NCI-H69 (cell line): ENCODE data around the gene CBL.
"Not testable (repeated sequence)": the region's sequence is repeated elsewhere in the genome, so short reads cannot be mapped to it uniquely, and the experiment has no call there.

Experiments used
- DNase-seq: peaks from one replicate; lab custom pipeline; 2025; lab: John Stamatoyannopoulos, UW

The CBL gene

DNA sequence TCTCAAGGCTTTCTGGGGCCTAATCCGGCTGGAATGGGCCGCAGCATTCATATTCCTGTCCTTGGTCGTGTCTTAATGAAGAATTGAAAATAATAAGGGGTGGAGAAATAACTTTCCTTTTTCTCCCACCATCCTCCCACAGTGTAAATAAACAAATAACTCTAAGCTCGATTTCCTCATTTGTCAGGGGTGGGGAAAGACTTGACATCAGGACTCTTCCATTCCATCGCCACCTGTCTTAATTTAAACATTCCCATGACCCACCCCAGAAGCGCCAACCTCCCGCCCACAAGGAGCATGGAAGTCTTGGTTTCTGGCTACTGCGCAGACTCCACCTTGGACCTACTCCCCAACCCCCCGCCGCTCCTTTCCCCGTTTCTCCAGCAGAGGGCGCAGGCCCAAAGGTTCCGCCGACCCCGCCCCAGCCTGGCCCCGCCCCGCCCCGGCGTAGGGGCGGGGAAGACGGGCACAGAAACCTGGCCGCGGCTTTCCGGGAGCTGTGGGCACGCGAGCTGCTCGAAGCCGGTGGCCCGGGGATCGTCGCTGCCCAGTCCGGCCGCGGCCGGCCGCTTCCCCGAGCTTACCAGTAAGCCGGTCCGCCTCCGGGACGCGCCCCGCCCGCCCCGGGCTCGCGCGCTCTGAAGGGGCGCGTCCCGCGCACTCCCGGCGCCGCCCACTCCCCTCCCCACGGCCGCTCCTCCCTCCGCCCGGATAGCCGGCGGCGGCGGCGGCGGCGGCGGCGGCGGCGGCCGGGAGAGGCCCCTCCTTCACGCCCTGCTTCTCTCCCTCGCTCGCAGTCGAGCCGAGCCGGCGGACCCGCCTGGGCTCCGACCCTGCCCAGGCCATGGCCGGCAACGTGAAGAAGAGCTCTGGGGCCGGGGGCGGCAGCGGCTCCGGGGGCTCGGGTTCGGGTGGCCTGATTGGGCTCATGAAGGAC is at the start of gene CBL:
TSS of gene CBL (plus strand) at position 766 of the 937 bp plus-strand sequence. CDS start at position 845, 79 bp downstream.
- DNase-seq, result peak; percentile 95

DNA sequence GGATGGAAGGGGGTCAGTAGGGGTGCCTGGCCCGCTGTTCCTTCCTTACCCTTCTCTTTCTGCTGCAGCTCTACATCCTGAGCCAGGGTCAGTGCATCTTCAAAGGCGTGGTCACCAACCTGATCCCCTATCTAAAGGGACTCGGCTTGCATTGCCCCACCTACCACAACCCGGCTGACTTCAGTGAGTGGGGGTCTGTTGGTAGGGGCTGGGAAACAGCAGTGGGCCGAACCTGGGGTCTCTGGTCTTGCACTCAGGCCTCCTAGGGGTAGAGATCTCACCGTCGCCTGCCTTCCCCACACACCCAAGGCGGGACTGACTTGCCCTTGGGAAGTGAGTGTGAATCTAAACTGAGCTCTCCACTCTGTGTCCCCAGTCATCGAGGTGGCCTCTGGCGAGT is 49.6 kb upstream of the CBL start:
- DNase-seq, result no peak

DNA sequence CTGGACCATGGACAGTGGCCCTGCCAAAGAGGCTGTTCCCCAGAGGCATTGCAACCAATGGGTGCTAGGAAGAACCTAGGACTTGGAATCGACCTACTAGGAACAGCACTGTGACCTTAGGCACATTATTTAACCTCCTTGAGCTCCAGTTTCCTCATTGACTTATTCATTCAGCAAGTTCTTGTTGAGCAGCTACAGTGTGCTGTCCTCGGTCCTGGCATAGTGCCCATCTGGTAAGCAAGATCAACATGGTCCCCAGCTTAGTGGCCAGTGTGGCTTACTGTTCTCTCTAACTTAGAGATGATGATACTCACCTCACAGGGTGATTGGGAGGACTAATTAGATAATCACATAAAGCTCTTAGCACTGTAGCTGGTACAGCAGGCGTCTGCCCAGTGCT is 49.1 kb upstream of the CBL start:
- peak; percentile 17 for DNase-seq

DNA sequence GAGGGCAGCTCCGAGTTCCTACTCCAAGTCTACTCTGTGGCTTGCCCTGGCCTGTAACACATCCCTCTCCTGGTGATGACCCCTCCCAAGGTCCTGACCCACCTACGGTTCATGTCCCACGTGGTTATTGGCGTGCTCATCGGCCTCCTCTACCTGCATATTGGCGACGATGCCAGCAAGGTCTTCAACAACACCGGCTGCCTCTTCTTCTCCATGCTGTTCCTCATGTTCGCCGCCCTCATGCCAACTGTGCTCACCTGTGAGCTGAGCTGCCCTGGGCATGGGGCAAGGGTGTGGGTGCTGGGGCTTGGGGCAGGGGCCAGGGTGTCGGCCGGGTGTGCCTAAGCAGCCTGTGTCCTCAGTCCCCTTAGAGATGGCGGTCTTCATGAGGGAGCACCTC is 47.7 kb upstream of the CBL start:
- DNase-seq, result no peak

DNA sequence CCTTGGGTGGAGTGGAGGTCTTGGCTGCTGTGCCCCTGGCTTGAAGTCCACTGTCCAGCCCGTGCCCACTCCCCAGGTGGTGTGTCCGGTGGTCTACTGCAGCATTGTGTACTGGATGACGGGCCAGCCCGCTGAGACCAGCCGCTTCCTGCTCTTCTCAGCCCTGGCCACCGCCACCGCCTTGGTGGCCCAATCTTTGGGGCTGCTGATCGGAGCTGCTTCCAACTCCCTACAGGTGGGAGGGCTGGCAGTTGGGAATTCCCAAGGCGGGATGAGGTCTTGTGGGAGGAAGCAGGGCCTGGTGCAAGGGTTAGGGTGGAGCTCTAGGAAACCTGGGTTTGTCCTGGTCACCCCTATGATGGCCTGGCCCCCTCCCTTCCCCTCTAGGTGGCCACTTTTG is 46.0 kb upstream of the CBL start:
- no peak for DNase-seq

DNA sequence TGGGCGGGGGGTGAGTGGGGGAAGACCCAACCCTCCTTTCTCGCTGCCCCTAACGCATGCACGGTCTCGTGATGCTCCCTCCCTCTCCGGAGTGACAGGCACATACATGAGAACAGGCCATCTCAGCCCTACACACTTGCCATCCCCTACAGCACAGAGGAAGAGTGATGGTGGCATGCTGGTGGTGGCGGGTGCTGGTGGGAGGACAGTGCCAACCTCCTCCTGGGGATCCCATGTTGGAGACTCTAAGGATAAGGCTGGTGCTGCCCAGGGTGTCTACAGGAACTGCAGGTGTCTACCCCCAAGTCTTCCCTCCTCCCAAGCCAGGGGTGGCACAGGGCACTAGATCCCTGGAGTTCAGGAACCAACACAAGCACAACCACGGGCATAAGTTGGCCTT is 44.3 kb upstream of the CBL start:
- DNase-seq, result no peak

DNA sequence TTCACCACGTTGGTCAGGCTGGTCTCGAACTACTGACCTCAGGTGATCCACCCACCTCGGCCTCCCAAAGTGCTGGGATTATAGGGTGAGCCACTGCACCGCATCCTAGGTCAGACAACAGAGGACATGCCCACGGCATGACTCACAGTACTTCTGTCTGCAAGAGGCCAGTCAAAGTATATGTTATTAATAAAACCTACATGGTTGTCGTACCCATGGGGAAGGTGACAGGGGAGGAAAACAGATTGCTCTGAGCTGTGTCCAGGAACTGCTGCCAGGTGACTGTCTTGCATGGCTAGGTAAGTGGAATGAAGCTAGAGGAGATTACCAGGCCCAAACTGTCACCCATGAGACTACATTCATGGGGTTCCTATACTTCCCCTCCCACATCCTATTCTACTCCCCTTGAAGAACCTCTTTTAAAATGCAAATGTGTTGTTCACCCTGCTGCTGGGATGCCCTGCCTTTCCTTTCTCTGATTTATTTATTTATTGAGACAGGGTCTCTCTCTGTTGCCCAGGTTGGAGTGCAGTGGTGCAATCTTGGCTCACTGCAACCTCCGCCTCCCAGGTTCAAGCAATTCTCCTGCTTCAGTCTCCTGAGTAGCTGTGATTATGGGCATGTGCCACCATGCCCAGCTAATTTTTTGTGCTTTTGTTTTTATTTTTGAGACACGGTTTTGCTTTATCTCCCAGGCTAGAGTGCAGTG is 39.6 kb upstream of the CBL start:
- no peak for DNase-seq

DNA sequence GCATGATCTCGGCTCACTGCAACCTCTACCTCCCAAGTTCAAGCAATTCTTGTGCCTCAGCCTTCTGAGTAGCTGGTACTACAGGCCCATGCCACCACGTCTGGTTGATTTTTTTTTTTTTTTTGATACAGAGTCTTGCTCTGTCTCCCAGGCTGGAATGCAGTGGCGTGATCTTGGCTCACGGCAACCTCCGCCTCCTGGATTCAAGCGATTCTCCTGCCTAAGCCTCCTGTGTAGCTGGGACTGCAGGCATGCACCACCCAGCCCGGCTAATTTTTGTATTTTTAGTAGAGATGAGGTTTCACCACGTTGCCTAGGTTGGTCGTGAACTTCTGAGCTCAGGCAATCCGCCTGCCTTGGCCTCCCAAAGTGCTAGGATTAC is 39.1 kb upstream of the CBL start:
- DNase-seq, result not testable (repeated sequence)

DNA sequence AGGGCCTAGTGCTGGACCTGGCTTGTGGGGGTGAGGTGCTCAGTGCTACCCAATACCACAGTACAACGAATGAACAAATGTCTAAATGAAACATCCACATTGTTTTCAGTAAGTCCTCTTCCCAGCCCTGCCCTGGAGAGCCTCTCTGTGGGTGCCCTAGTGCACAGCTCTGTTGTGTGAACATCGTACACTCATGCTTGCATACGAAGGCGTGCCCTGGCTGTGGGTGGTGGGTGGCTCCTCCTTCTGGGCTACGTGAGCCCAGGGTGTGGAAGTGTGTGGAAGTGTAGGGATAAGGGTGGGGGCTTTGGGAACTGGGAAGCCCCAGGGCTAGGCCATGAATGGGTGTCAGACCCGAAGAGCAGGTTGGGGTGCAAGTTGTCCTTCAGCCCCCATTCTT is 38.2 kb upstream of the CBL start:
- DNase-seq, result no peak

DNA sequence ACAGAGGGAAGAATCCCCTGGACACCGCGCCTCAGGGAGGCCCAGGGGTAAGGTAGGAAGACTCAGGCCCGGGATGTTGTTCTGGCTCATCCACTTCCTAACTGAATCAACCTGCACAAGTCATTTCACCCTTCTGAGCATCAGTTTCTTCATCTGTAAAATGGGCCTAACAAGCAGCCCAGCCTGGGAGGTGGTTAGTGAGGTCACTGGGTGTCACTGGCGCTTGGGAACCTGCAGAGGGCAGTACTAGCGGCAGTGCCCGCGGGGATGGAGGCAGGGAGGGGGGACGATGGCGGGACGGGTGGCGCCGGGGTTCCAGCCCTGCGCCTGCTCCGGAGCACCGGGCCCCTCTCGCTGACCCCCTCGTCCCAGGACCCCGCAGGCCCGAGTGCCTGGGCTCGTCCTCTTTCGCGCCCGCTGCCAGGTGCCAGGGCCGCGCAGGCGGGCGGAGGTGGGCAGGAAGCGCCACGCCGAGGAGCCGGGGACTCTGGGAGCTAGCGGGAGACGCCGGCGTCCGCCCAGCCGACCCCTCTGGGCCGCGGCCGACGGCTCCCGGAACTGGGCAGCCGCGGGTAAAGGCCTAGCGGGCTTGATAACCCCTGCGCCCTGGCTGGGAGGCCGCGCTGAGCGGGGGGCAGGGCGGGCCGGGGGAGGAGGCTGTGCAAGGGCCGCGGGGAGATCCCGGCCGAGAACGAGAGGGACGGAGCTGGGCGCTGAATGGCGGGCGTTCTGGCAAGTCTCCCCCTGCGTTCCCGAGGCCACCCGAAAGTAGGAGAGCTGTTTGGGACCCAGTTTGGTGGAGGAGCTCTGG is 37.5 kb upstream of the CBL start, which contains the start of gene NLRX1:
TSS of gene NLRX1 (plus strand) at position 255 of the 811 bp plus-strand sequence. CDS start 2,679 bp downstream, outside the sequence.
- peak; percentile 90 for DNase-seq

DNA sequence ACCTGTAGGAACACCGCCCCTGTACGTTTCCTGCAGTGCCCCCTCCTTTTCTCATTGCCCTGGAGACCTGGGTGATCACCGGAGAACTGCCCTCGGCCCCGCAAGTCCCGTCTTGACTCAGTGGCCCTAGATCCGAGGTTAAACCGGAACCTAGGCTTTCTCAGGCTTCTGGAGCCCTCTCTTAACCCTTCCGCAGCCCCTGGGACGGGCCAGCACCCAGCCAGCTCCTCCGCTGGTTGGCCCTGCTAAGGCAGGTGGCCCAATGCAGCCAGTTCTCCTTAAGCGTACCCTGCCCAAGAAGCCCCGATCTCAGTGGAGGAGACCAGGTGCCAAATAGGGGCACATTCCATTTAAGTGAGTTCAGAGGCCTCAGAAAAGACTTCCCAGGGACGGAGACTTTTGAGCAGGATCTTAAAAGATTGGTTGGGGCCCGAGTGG is 36.8 kb upstream of the CBL start:
- DNase-seq, result peak; percentile 54

DNA sequence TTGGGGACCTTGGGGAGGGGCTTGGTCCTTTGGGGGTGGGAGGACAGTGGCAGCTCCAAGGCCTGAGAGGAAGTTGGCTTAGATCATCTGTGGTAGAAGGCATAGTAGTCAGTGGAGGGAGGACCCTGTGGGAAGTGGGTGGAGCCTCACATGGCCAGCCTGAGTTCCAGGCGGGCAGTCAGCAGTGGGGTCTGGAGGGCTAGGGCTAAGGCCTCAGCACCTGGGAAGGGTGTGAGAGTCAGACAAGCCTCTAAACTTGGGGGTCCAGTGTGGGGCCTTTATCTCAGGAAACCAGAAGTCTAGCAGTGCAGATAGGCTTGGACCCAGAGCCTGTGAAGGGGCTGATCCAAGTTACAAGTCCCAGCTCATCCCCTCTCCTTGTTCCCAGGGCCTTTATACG is 33.6 kb upstream of the CBL start:
- DNase-seq, result no peak

DNA sequence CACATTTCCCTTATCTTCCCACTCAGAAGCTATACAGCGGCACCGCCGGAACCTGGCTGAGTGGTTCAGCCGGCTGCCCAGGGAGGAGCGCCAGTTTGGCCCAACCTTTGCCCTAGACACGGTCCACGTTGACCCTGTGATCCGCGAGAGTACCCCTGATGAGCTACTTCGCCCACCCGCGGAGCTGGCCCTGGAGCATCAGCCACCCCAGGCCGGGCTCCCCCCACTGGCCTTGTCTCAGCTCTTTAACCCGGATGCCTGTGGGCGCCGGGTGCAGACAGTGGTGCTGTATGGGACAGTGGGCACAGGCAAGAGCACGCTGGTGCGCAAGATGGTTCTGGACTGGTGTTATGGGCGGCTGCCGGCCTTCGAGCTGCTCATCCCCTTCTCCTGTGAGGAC is 32.7 kb upstream of the CBL start:
- DNase-seq, result no peak

DNA sequence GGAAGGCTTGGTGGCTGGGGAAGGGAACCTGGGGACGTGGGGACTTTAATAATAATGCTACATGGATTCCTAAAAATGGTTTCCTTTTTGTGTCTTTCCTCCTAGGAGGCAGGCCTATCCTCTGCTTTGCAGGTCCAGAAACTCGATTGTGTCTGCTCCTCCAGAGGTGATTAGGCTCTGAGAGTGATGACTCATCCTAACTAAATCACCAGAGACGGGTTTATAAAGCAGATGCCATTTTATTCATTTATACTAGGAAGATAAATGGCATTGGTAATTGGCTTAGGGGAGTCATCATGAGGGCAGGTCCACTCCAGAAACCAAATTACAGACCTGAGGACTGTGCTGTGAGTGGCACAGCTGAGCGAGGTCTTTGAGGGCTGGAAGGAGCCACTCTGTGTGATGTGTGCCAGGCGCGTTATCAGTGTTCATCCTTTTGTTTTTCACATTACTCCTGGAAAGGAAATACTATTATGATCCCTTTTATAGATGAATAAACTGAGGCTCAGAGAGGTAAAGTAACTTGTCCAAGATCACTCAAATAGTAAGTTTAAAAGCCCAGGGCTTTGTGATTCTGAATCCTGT is 30.6 kb upstream of the CBL start:
- DNase-seq, result peak; percentile 82

DNA sequence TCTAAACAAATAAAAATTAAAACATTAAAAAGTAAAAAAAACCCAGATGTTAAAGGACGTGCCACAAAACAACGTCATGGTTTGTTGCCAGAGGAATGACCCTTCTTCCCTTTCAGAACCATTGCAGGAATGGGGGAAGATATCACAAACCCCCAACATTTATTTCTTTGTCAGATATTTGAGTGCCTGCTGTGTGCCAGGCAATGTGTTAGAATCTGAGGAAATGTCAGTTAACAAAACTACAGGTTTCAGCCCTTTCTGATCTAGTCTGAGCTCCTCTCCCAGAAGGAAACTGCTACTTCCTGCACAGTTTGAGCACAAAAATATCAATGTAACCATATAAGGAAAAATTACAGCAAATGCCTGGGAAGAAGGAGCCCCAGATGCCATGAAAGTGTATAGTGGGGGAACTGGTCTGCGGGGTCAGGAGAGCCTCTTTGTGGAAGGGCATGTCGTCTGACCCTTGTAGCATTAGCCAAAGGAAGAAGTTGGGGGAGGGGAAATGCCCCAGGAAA is 27.9 kb upstream of the CBL start:
- no peak for DNase-seq

DNA sequence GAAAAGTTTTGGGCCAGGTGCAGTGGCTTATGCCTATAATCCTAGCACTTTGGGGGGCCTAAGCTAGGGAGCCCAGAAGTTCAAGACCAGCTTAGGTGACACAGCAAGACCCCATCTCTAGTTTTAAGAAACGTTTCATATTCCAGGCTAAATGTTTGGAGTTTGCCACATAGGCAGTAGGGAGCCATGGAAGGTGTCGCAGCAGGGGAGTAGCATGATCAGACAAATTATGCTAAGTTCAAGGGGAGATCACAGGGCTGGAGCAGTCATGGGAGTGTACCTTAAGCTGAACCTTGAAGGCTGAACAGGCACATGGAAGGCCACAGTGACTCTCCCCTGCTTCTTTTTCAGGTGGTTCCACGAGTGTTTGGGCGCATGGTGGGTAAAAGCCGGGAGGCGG is 26.8 kb upstream of the CBL start:
- no peak for DNase-seq

DNA sequence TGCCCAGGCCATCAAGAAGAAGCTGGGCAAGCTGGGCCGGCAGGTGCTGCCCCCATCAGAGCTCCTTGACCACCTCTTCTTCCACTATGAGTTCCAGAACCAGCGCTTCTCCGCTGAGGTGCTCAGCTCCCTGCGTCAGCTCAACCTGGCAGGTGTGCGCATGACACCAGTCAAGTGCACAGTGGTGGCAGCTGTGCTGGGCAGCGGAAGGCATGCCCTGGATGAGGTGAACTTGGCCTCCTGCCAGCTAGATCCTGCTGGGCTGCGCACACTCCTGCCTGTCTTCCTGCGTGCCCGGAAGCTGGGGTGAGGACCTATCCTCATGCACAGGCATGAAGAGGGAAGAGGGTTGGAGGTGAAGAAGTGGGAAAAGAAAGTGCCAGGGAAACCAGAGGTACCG is 26.2 kb upstream of the CBL start:
- peak; percentile 96 for DNase-seq

DNA sequence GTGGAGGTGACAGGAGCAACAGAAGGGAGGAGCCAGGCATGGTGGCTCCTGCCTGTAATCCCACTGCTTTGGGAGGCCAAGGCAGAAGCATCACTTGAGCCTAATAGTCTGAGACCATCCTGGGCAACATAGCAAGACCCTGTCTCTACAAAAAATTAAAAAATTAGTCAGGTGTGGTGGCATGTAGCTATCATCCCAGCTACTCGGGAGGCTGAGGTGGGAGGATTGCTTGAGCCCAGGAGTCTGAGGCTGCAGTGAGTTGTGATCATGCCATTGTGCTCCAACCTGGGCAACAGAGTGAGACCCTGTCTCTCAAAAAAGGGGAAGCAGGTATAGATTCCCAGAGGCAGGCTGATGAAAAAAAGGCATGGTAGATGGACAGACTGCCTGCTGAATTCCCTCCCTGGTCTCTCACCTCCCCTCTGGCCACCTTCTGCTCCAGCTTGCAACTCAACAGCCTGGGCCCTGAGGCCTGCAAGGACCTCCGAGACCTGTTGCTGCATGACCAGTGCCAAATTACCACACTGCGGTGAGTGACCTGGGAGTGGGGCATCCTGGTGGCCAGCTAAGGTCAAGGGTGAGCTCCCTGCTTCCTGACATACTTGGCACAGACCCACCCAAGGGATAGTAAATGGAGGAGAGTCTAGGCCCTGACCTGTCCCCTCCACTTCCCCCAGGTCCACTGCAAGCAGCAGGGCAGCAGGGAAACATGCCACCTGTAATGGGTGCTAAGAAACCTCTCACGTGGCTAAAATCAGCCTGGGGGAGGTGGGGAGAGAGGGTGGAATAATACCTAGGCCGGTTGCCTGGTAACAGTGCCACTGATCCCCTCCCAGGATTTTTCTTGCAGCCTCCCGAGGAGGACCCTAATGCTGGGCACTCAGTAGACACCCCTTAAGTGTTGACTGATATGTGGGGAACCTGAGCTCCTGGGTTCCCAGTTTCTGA is 25.1 kb upstream of the CBL start:
- no peak for DNase-seq

DNA sequence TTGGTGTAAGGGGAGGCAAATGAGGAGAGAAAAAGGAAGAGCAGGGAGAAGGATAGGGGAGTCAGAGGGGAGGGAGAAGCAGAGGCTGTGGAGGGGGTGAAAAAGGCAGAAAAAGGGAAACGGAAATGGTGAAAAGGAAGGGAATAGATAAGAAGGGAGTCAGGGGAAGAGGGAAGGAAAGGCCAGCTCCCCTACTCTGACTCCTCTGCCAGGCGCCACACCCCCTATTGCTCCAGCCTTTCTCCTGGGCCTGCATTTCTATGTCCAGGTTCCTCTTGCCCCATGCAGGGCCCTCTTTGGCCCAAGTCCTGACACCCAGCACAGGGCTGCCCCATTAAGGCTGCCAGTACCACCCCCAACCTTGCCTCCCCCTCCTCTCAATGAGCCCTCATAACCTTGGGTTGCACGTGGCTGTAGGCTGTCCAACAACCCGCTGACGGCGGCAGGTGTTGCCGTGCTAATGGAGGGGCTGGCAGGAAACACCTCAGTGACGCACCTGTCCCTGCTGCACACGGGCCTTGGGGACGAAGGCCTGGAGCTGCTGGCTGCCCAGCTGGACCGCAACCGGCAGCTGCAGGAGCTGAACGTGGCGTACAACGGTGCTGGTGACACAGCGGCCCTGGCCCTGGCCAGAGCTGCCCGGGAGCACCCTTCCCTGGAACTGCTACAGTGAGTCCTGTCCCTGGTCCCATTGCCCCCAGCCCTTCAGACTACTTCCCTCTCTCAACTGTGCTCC is 24.3 kb upstream of the CBL start:
- peak; percentile 60 for DNase-seq

DNA sequence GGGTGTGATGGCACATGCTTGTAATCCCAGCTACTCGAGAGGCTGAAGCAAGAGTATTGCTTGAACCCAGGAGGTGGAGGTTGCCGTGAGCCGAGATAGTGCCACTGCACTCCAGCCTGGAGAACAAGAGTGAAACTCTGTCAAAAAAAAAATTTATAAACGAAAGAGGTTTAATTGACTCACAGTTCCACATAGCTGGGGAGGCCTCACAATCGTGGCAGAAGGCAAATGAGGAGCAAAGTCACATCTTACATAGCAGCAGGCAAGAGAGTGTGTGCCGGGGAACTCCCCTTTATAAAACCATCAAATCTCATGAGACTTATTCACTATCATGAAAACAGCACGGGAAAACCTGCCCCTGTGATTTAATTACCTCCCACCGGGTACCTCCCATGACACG is 21.7 kb upstream of the CBL start:
- DNase-seq, result not testable (repeated sequence)
